SK-N-SH (cell line): ENCODE results near the gene RAB3D. TPM values are rescaled to one million over a fixed set of nuclear protein-coding genes. Genes with fewer than 3 reads are reported as not detected.

Source experiments
- CTCF ChIA-PET: fragments of 300-600, 350-600 bp; formaldehyde crosslinking; extraction: SDS; loops from one replicate; lab custom pipeline; 2021; lab: Yijun Ruan, JAX
- POLR2A ChIA-PET: fragments of 350-600 bp; sonication (Branson Sonifier 250); formaldehyde crosslinking; extraction: SDS; loops from one replicate; lab custom pipeline; 2020; ENCODE audit warnings: antibody characterized with exemption, inconsistent platforms; lab: Yijun Ruan, JAX
- DNase-seq: peaks from one replicate; pipeline ENCODE4 v3.0.0; 2012
- H2AFZ ChIP-seq: fragments of 200-600 bp; sonication (generic); 2 replicates; pipeline ENCODE4 v1.8.1; 2016; ENCODE audit warnings: antibody characterized with exemption, mild to moderate bottlenecking, low read depth
- H3F3A ChIP-seq: fragments of 200-600 bp; sonication (generic); replicated peaks from 2 replicates; pipeline ENCODE3; 2016; ENCODE audit warnings: antibody characterized with exemption, mild to moderate bottlenecking; ENCODE audit not compliant: insufficient read depth
- H3K27ac ChIP-seq, 2 experiments: fragments of 200-500 bp in 1 of 2; fragments of 200-600 bp in 1 of 2; sonication (Bioruptor generic) in 1 of 2; sonication (generic), shearing (Covaris generic) in 1 of 2; 2 replicates each; pipeline versions ENCODE4 v1.5.1 to v1.6.1; 2014 to 2016; ENCODE audit warnings: low read depth in 2 of 2, inconsistent platforms in 1 of 2, low read length in 1 of 2, mild to moderate bottlenecking in 1 of 2, mixed read lengths in 1 of 2
- H3K27me3 ChIP-seq: fragments of 200-600 bp; sonication (generic), shearing (Covaris generic); 2 replicates; pipeline ENCODE4 v1.6.1; 2016; ENCODE audit warnings: mixed run types; ENCODE audit not compliant: insufficient read depth
- H3K36me3 ChIP-seq, 2 experiments: fragments of 200-500 bp in 1 of 2; fragments of 200-600 bp in 1 of 2; sonication (Bioruptor generic) in 1 of 2; sonication (generic) in 1 of 2; replicated peaks in 1 of 2; 2 replicates each; pipeline versions ENCODE3 to v1.5.1; 2014 to 2016; ENCODE audit warnings: low read length in 1 of 2, mild to moderate bottlenecking in 1 of 2; ENCODE audit not compliant: insufficient read depth in 2 of 2, control insufficient read depth in 1 of 2
- H3K4me1 ChIP-seq, 2 experiments: fragments of 200-500 bp in 1 of 2; fragments of 200-600 bp in 1 of 2; sonication (Bioruptor generic) in 1 of 2; sonication (generic), shearing (Covaris generic) in 1 of 2; 2 replicates each; pipeline versions ENCODE4 v1.5.1 to v1.6.1; 2014 to 2016; ENCODE audit warnings: low read depth in 1 of 2, low read length in 1 of 2, mixed run types in 1 of 2; ENCODE audit not compliant: insufficient read depth in 2 of 2, control insufficient read depth in 1 of 2
- H3K4me2 ChIP-seq: fragments of 200-600 bp; sonication (generic), shearing (Covaris generic); 2 replicates; pipeline ENCODE4 v1.6.1; 2017; ENCODE audit warnings: mixed run types
- H3K4me3 ChIP-seq, 2 experiments: fragments of 200-500 bp in 1 of 2; fragments of 200-600 bp in 1 of 2; sonication (Bioruptor generic) in 1 of 2; sonication (generic), shearing (Covaris generic) in 1 of 2; 2 replicates each; pipeline versions ENCODE4 v1.5.1 to v1.8.1; 2014 to 2016; ENCODE audit warnings: low read depth in 2 of 2, inconsistent platforms in 1 of 2, low read length in 1 of 2, mild to moderate bottlenecking in 1 of 2, mixed read lengths in 1 of 2, moderate library complexity in 1 of 2
- H3K79me2 ChIP-seq: fragments of 200-600 bp; sonication (generic); 2 replicates; pipeline ENCODE4 v1.8.1; 2017; ENCODE audit warnings: mild to moderate bottlenecking; ENCODE audit not compliant: insufficient read depth
- H3K9ac ChIP-seq: fragments of 200-600 bp; sonication (generic); 2 replicates; pipeline ENCODE4 v1.6.1; 2017; ENCODE audit warnings: mixed run types
- H3K9me2 ChIP-seq: fragments of 200-600 bp; sonication (generic); 2 replicates; pipeline ENCODE4 v1.6.1; 2017; ENCODE audit warnings: mixed run types
- H3K9me3 ChIP-seq: fragments of 200-600 bp; sonication (generic); 2 replicates; pipeline ENCODE4 v1.6.1; 2017; ENCODE audit warnings: mixed run types, mild to moderate bottlenecking, moderate library complexity
- H4K20me1 ChIP-seq: fragments of 200-600 bp; sonication (generic); 2 replicates; pipeline ENCODE4 v1.6.1; 2017; ENCODE audit warnings: mild to moderate bottlenecking, mixed run types; ENCODE audit not compliant: insufficient read depth
- CHD2 ChIP-seq: fragments of 150-350 bp; IDR thresholded peaks from 2 replicates; pipeline ENCODE4 v1.6.1; 2018; ENCODE audit warnings: low read length; ENCODE audit not compliant: partially characterized antibody
- CTCF ChIP-seq: fragments of 200-600 bp; sonication (generic); IDR thresholded peaks from 2 replicates; pipeline ENCODE4 v1.6.1; 2017; ENCODE audit warnings: antibody characterized with exemption, mild to moderate bottlenecking, moderate library complexity
- FOSL2 ChIP-seq: IDR thresholded peaks from 2 replicates; pipeline ENCODE4 v1.4.0; 2012; ENCODE audit warnings: low read depth, mild to moderate bottlenecking, moderate library complexity, borderline replicate concordance
- FOXJ3 ChIP-seq: sonication (generic); formaldehyde crosslinking; IDR thresholded peaks from 2 replicates; pipeline ENCODE4 v1.5.1; 2020; ENCODE audit warnings: mild to moderate bottlenecking, missing genetic modification reagents
- IRF3 ChIP-seq: fragments of 150-350 bp; IDR thresholded peaks from 2 replicates; pipeline ENCODE4 v1.6.1; 2016; ENCODE audit warnings: mild to moderate bottlenecking, low read depth, low read length
- MAX ChIP-seq: IDR thresholded peaks from 2 replicates; pipeline ENCODE4 v1.4.0; 2012; ENCODE audit warnings: low read depth
- MXI1 ChIP-seq: IDR thresholded peaks from 2 replicates; pipeline ENCODE4 v1.6.1; 2012; ENCODE audit warnings: mild to moderate bottlenecking, low read depth, low read length, improper control_type of control experiment
- RCOR1 ChIP-seq: fragments of 150-350 bp; IDR thresholded peaks from 2 replicates; pipeline ENCODE4 v1.6.1; 2017; ENCODE audit warnings: antibody characterized with exemption, low read length
- REST ChIP-seq: IDR thresholded peaks from 2 replicates; pipeline ENCODE4 v1.6.1; 2012; ENCODE audit warnings: mild to moderate bottlenecking, low read depth, low read length, moderate library complexity
- TAF1 ChIP-seq: IDR thresholded peaks from 2 replicates; pipeline ENCODE4 v1.6.1; 2012; ENCODE audit warnings: low read depth, mild to moderate bottlenecking, low read length, moderate library complexity, borderline replicate concordance
- TCF12 ChIP-seq: IDR thresholded peaks from 2 replicates; pipeline ENCODE4 v1.4.0; 2012
- ZBTB33 ChIP-seq: IDR thresholded peaks from 2 replicates; pipeline ENCODE4 v1.4.0; 2012; ENCODE audit warnings: low read depth, borderline replicate concordance
- WGBS: methylation state at CpG from one replicate; pipeline ENCODE4 v1.1.6; 2017; ENCODE audit warnings: low lambda C conversion rate; 5-methylcytosine and 5-hydroxymethylcytosine counted together
- polyA plus RNA-seq, 3 experiments: library from polyadenylated mRNA; depleted of rRNA; stranded (reverse); fragments of >200 nt; gene quantifications; 2 replicates each; pipeline ENCODE4 v1.2.3, GENCODE V29; 2012

The RAB3D gene
- polyA plus RNA-seq, 1 of the 3 experiments (the other 2 are of a cell fraction): 27.0 TPM

- TF ChIP-seq MAX (peak; percentile 78; the same call in 1 of the 2 replicates), CHD2 (peak; percentile 72), IRF3 (peak; percentile 63), ZBTB33 (no peak), REST (no peak), FOSL2 (no peak), TAF1 (peak; percentile 52; the same call in 1 of the 2 replicates), TCF12 (no peak), MXI1 (peak; percentile 63; the same call in 1 of the 2 replicates), FOXJ3 (CRISPR knock-in tag) (no peak)
- TF ChIP-seq, all 33 proteins: peak for 12
Observed at GRCh38 chr19:11374433-11375142, 35.1 kb upstream of the RAB3D start, which contains the start of gene SWSAP1 (continued).

- H3K79me2 ChIP-seq: peaks cover 11% of the 10 kb centered on the region
- ChIA-PET CTCF (interaction anchor here (0.6 to 5.9 kb wide), 12 partner anchors 9 to 186 kb away, joined by 3 to 66 read pairs (median 4); partner anchors contain the start of genes EPOR, ODAD3, PRKCSH and RAB3D), POLR2A (interaction anchor here (0.6 to 2.3 kb wide), 14 partner anchors 10 to 111 kb away, joined by 3 to 28 read pairs (median 4); partner anchors contain the start of genes CCDC159, ELAVL3, EPOR and ODAD3)
- no peaks in the 10 kb centered on the region for H3K27me3 ChIP-seq
- no peaks in the 10 kb centered on the region for H3K36me3 ChIP-seq
- H3K9me3 ChIP-seq: no peaks in the 10 kb centered on the region
- DNase-seq: peak; percentile 21
- WGBS: 6% methylated on average over 11 of the region's 11 CpGs
- peak overlapping the region; percentile 4; the same call in 1 of the 2 replicates for H2AFZ ChIP-seq
- peaks cover 16 to 22% of the 10 kb centered on the region in 2 experiments for H3K4me1 ChIP-seq
- TF ChIP-seq CTCF (no peak), RCOR1 (peak; percentile 87; the same call in 1 of the 2 replicates)
- peak overlapping the region; percentile 84 for H3K4me2 ChIP-seq
- no peaks in the 10 kb centered on the region for H4K20me1 ChIP-seq
- peak overlapping the region; percentile 58 to 62 for H3K4me3 ChIP-seq
- peaks cover 26% of the 10 kb centered on the region for H3F3A ChIP-seq
- H3K9ac ChIP-seq: peak overlapping the region; percentile 80; the same call in 1 of the 2 replicates
- peak overlapping the region; percentile 72 to 88; a peak in 3 of 4 replicates for H3K27ac ChIP-seq
- no peaks in the 10 kb centered on the region for H3K9me2 ChIP-seq
Observed at GRCh38 chr19:11373885-11374432, 34.5 kb upstream of the RAB3D start.
